NB4 (cell line): ENCODE data around the gene B4GALT5.

Experiments used
- DNase-seq: peaks from one replicate; pipeline ENCODE4 v3.0.0; 2010; ENCODE audit warnings: low read depth
- H3K4me3 ChIP-seq: one replicate; pipeline ENCODE4 v1.5.1; 2011; ENCODE audit warnings: mild to moderate bottlenecking, low read depth, low read length, moderate library complexity
- MYC ChIP-seq: IDR thresholded peaks from 2 replicates; pipeline ENCODE4 v1.6.1; 2011; ENCODE audit warnings: low read depth, low read length
- POLR2A ChIP-seq: IDR thresholded peaks from 2 replicates; pipeline ENCODE4 v1.6.1; 2011; ENCODE audit warnings: mild to moderate bottlenecking; ENCODE audit not compliant: insufficient read length; ENCODE audit errors: extremely low read depth
- TF ChIP-seq, protein P1 (sequence below): IDR thresholded peaks from 2 replicates; pipeline ENCODE4 v1.6.1; 2011; ENCODE audit warnings: low read depth, low read length
- TF ChIP-seq, protein P2 (sequence below): IDR thresholded peaks from one replicate; pipeline ENCODE4 v1.5.1; 2012; ENCODE audit warnings: low read depth, low read length

The B4GALT5 gene

GRCh38 chr20:49594143-49594930 lies 119.3 kb downstream of the B4GALT5 start:
- DNase-seq = peak; percentile 87
- H3K4me3 ChIP-seq = no peak overlapping the region
- no peak for TF ChIP-seq POLR2A
- TF ChIP-seq, protein P1, sequence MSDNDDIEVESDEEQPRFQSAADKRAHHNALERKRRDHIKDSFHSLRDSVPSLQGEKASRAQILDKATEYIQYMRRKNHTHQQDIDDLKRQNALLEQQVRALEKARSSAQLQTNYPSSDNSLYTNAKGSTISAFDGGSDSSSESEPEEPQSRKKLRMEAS = 0 out of 2 replicates have a peak, but pooled peaks have one; percentile 31
- TF ChIP-seq MYC = peak; percentile 58; the same call in 1 of the 2 replicates
- TF ChIP-seq, protein P2, sequence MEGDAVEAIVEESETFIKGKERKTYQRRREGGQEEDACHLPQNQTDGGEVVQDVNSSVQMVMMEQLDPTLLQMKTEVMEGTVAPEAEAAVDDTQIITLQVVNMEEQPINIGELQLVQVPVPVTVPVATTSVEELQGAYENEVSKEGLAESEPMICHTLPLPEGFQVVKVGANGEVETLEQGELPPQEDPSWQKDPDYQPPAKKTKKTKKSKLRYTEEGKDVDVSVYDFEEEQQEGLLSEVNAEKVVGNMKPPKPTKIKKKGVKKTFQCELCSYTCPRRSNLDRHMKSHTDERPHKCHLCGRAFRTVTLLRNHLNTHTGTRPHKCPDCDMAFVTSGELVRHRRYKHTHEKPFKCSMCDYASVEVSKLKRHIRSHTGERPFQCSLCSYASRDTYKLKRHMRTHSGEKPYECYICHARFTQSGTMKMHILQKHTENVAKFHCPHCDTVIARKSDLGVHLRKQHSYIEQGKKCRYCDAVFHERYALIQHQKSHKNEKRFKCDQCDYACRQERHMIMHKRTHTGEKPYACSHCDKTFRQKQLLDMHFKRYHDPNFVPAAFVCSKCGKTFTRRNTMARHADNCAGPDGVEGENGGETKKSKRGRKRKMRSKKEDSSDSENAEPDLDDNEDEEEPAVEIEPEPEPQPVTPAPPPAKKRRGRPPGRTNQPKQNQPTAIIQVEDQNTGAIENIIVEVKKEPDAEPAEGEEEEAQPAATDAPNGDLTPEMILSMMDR = no peak

GRCh38 chr20:49593466-49594142 lies 120.1 kb downstream of the B4GALT5 start:
- no peak overlapping the region for H3K4me3 ChIP-seq
- no peak for DNase-seq
- TF ChIP-seq MYC = no peak
- TF ChIP-seq, protein P2 = no peak
- no peak for TF ChIP-seq POLR2A
- TF ChIP-seq, protein P1 = no peak

DNA sequence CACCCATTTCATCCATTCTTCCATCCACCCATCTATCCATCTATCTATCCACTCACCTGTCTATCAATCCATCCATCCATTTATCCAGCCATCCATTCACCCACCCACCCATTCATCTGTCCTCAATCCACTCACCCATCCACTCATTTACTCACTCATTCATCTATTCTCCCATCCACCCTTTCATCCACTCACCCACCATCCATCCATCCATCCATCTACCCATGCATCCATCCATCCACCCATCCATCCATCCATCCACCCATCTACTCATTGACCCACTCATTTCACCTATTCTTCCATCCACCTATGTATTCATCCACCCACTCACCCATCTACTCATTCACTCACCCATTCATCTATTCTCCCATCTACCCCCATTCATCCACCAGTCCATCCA lies 121.6 kb downstream of the B4GALT5 start:
- no peak for DNase-seq
- TF ChIP-seq MYC (no peak), POLR2A (no peak)
- TF ChIP-seq, protein P1 = no peak
- TF ChIP-seq, protein P2 = no peak
- H3K4me3 ChIP-seq = no peak overlapping the region

GRCh38 chr20:49591217-49591865 lies 122.3 kb downstream of the B4GALT5 start:
- no peak for DNase-seq
- TF ChIP-seq POLR2A = no peak
- H3K4me3 ChIP-seq = no peak overlapping the region

DNA sequence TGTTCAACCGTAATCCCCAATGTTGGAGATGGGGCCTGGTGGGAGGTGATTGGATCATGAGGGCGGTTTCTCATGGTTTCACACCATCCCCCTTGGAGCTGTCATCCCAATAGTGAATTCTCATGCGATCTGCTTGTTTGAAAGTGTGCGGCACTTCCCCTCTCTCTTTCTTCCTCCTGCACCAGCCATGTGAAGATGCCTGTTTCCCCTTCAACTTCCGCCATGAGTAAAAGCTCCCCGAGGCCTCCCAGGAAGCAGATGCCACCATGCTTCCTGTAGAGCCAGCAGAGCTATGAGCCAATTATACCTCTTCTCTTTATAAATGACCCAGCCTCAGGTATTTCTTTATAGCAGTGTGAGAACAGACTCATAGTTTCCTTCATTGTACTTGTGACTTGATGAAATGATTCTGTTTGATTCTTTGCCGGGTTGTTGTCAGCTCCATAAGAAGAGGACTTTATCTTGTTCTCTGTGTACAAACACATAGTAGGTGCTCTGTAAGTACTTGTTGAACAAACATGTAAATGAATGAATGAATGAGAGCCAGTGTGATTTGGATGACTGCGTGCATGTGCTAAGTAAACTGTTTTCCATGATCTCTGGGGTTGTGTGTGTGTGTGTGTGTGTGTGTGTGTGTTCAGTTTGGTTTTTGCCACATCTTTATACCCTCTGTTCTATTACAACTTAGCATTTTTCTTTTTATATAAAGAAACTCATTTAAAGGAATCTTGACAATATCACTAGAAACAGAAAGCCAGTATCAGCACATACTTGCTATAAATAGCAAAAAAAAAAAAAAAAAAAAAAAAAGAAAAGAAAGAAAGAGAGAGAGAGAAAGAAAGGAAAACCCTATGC lies 123.3 kb downstream of the B4GALT5 start:
- H3K4me3 ChIP-seq = no peak overlapping the region
- TF ChIP-seq, protein P2 = no peak
- TF ChIP-seq POLR2A (no peak), MYC (no peak)
- TF ChIP-seq, protein P1 = no peak
- peak; percentile 27 for DNase-seq
